ENCODE measurements around the gene GRID1.
A peak's percentile ranks its signal among the peaks of the same experiment; 100 is the strongest.

The GRID1 gene

GRCh38 chr10:86206240-86206579, 160.4 kb downstream of the GRID1 start:
- DNase-seq = no peak
- no peak for TF ChIP-seq CTCF (IDR thresholded peaks at IDR 0.05)
- no peaks in the 10 kb centered on the region for H3K36me3 Mint-ChIP-seq (ENCODE audit: low read depth)
- H3K27ac Mint-ChIP-seq = no peak overlapping the region
- no peak overlapping the region for H3K4me3 Mint-ChIP-seq
- H3K9me3 Mint-ChIP-seq = no peaks in the 10 kb centered on the region
- H3K27me3 Mint-ChIP-seq (ENCODE audit: low read depth, poor library complexity) = peaks cover 26% of the 10 kb centered on the region
- no peaks in the 10 kb centered on the region for H3K4me1 Mint-ChIP-seq

- H3K36me3 Mint-ChIP-seq (ENCODE audit: low read depth) = no peaks in the 10 kb centered on the region
- no peak for DNase-seq
- H3K9me3 Mint-ChIP-seq = no peaks in the 10 kb centered on the region
- no peaks in the 10 kb centered on the region for H3K4me1 Mint-ChIP-seq
- no peak overlapping the region for H3K27ac Mint-ChIP-seq
- H3K27me3 Mint-ChIP-seq (ENCODE audit: low read depth, poor library complexity) = peaks cover 30% of the 10 kb centered on the region
- no peak for TF ChIP-seq CTCF (IDR thresholded peaks at IDR 0.05)
- no peak overlapping the region for H3K4me3 Mint-ChIP-seq
Observed at GRCh38 chr10:86205306-86206239, 161.0 kb downstream of the GRID1 start.

GRCh38 chr10:86204421-86205305, 161.9 kb downstream of the GRID1 start:
- TF ChIP-seq CTCF (IDR thresholded peaks at IDR 0.05) = no peak
- H3K9me3 Mint-ChIP-seq = no peaks in the 10 kb centered on the region
- DNase-seq = no peak
- no peak overlapping the region for H3K27ac Mint-ChIP-seq
- H3K27me3 Mint-ChIP-seq (ENCODE audit: low read depth, poor library complexity) = peaks cover 32% of the 10 kb centered on the region
- no peaks in the 10 kb centered on the region for H3K4me1 Mint-ChIP-seq
- H3K4me3 Mint-ChIP-seq = no peak overlapping the region
- H3K36me3 Mint-ChIP-seq (ENCODE audit: low read depth) = no peaks in the 10 kb centered on the region

GRCh38 chr10:86203162-86203905, 163.3 kb downstream of the GRID1 start:
- H3K27ac Mint-ChIP-seq = no peak overlapping the region
- peak; percentile 86 for DNase-seq
- no peaks in the 10 kb centered on the region for H3K4me1 Mint-ChIP-seq
- no peaks in the 10 kb centered on the region for H3K9me3 Mint-ChIP-seq
- H3K4me3 Mint-ChIP-seq = no peak overlapping the region
- H3K36me3 Mint-ChIP-seq (ENCODE audit: low read depth) = no peaks in the 10 kb centered on the region
- TF ChIP-seq CTCF (IDR thresholded peaks at IDR 0.05) = no peak
- H3K27me3 Mint-ChIP-seq (ENCODE audit: low read depth, poor library complexity) = peaks cover 29% of the 10 kb centered on the region

- H3K27me3 Mint-ChIP-seq (ENCODE audit: low read depth, poor library complexity) = peaks cover 31% of the 10 kb centered on the region
- DNase-seq = no peak
- H3K36me3 Mint-ChIP-seq (ENCODE audit: low read depth) = no peaks in the 10 kb centered on the region
- H3K4me3 Mint-ChIP-seq = no peak overlapping the region
- H3K4me1 Mint-ChIP-seq = no peaks in the 10 kb centered on the region
- H3K9me3 Mint-ChIP-seq = no peaks in the 10 kb centered on the region
- no peak for TF ChIP-seq CTCF (IDR thresholded peaks at IDR 0.05)
- H3K27ac Mint-ChIP-seq = no peak overlapping the region
Observed at GRCh38 chr10:86202226-86202735, 164.3 kb downstream of the GRID1 start.

All from nephron progenitor cell (in vitro differentiated cells).